Thyroid gland (tissue), 4 donors: ENCODE measurements around the gene SNX14. TPM values are rescaled to one million over a fixed set of nuclear protein-coding genes. Genes with fewer than 3 reads are reported as not detected.

Source experiments
- DNase-seq, 2 donors: peaks; one replicate each; pipeline ENCODE4 v3.0.0-alpha.2; 2019
- H3K27ac ChIP-seq, 3 donors: fragments of 200-600 bp; sonication (generic); 1 replicate in 2 of 3; 2 replicates in 1 of 3; pipeline ENCODE4 v1.5.1; 2016 to 2019; ENCODE audit warnings: mild to moderate bottlenecking in 1 of 3, moderate library complexity in 1 of 3
- H3K27me3 ChIP-seq: fragments of 200-600 bp; sonication (generic); one replicate; pipeline ENCODE4 v1.5.1; 2019
- H3K36me3 ChIP-seq, 2 donors: fragments of 200-600 bp; sonication (generic); one replicate each; pipeline ENCODE4 v1.5.1; 2016 to 2019
- H3K4me1 ChIP-seq, 2 donors: fragments of 200-600 bp; sonication (generic); one replicate each; pipeline ENCODE4 v1.5.1; 2017 to 2019
- H3K4me3 ChIP-seq, 3 donors: fragments of 200-600 bp; sonication (generic); replicated peaks in 1 of 3; 1 replicate in 2 of 3; 2 replicates in 1 of 3; pipeline ENCODE4 v1.5.1; 2016; ENCODE audit warnings: mild to moderate bottlenecking in 1 of 3
- H3K9me3 ChIP-seq: fragments of 200-600 bp; sonication (generic); one replicate; pipeline ENCODE4 v1.5.1; 2017
- CTCF ChIP-seq, 6 experiments: fragments of 200-600 bp in 3 of 6; fragments of 450-650 bp in 3 of 6; sonication (generic) in 3 of 6; IDR thresholded peaks; one replicate each; pipeline ENCODE4 v1.5.1; 2016 to 2019; ENCODE audit warnings: antibody characterized with exemption in 6 of 6, mild to moderate bottlenecking in 2 of 6, inconsistent platforms in 1 of 6, moderate library complexity in 1 of 6
- POLR2A ChIP-seq, 2 donors: fragments of 450-650 bp; IDR thresholded peaks; one replicate each; pipeline ENCODE4 v1.6.1; 2017; ENCODE audit warnings: antibody characterized with exemption in 2 of 2, mild to moderate bottlenecking in 2 of 2, moderate library complexity in 1 of 2
- WGBS, 2 donors: methylation state at CpG; one replicate each; pipeline ENCODE4 v1.1.5; 2017; 5-methylcytosine and 5-hydroxymethylcytosine counted together
- intact Hi-C: fragments of 100-400 bp; cut with DNase I; formaldehyde crosslinking; loops from one replicate; pipeline ENCODE4 v1.15.1; 2023
- total RNA-seq, 4 donors: library from RNA; depleted of rRNA; stranded (reverse); fragments of >200 nt; gene quantifications; one replicate each; pipeline ENCODE4 v1.2.3, GENCODE V29; 2016

SNX14 gene
- total RNA-seq, 4 donors from 2014 or later: 94.9 to 160 (median 124) TPM

DNA sequence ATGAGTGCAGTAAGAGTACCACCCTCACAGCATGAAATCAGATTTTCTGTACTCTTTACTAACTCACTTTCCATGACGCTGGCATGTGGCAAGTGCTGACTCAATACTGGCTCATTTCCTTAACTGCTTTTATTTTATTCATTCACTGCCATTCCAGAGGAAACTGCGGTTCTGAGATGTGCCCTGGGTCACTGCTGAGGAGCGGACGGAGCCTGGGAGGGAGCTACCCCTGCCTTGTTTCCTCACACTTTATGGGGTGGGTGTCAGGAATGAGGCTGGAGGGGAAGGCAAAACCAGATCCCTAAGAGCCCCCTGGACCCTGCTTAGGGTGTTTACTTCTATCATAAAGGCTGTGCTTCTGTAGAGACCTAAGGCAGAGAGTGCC, 129.4 kb downstream of the SNX14 start:
- 67 to 75% methylated on average over 4 of the region's 4 CpGs for WGBS, 2 donors
- Histone ChIP-seq H3K4me3 (no peak overlapping the region), H3K36me3 (peaks cover 0 to 6% of the 10 kb centered on the region in 2 donors), H3K4me1 (peaks cover 65 to 70% of the 10 kb centered on the region in 2 donors), H3K9me3 (no peaks in the 10 kb centered on the region), H3K27ac (peak overlapping the region; percentile 38 to 89 (median 87)), H3K27me3 (no peaks in the 10 kb centered on the region)
- intact Hi-C loops: no loop called here
- no peak for DNase-seq
- TF ChIP-seq POLR2A (IDR thresholded peaks at IDR 0.05): no peak
- no peak for TF ChIP-seq CTCF (IDR thresholded peaks at IDR 0.05)

GRCh38 chr6:85463621-85464259, 129.9 kb downstream of the SNX14 start:
- intact Hi-C loops: no loop called here
- H3K9me3 ChIP-seq: no peaks in the 10 kb centered on the region
- no peak overlapping the region for H3K4me3 ChIP-seq
- H3K27ac ChIP-seq: peak overlapping the region; percentile 76 to 89 (median 87)
- peaks cover 70 to 75% of the 10 kb centered on the region in 2 donors for H3K4me1 ChIP-seq
- WGBS, 2 donors: 40 to 44% methylated on average over 4 of the region's 4 CpGs
- no peaks in the 10 kb centered on the region for H3K27me3 ChIP-seq
- DNase-seq: peak; percentile 37 to 45
- peaks cover 0 to 6% of the 10 kb centered on the region in 2 donors for H3K36me3 ChIP-seq
- TF ChIP-seq CTCF (IDR thresholded peaks at IDR 0.05) (no peak), POLR2A (IDR thresholded peaks at IDR 0.05) (no peak)

- H3K4me1 ChIP-seq: peaks cover 81 to 85% of the 10 kb centered on the region in 2 donors
- no peak overlapping the region for H3K4me3 ChIP-seq
- intact Hi-C loops: no loop called here
- peak overlapping the region; percentile 76 to 89 (median 87) for H3K27ac ChIP-seq
- peaks cover 0 to 6% of the 10 kb centered on the region in 2 donors for H3K36me3 ChIP-seq
- peak; percentile 53 to 58 for DNase-seq
- H3K27me3 ChIP-seq: no peaks in the 10 kb centered on the region
- H3K9me3 ChIP-seq: no peaks in the 10 kb centered on the region
- TF ChIP-seq POLR2A (IDR thresholded peaks at IDR 0.05) (no peak), CTCF (IDR thresholded peaks at IDR 0.05) (no peak)
- 30 to 33% methylated on average over 2 of the region's 2 CpGs for WGBS, 2 donors
Measured at GRCh38 chr6:85462673-85463072, 131.0 kb downstream of the SNX14 start.

DNA sequence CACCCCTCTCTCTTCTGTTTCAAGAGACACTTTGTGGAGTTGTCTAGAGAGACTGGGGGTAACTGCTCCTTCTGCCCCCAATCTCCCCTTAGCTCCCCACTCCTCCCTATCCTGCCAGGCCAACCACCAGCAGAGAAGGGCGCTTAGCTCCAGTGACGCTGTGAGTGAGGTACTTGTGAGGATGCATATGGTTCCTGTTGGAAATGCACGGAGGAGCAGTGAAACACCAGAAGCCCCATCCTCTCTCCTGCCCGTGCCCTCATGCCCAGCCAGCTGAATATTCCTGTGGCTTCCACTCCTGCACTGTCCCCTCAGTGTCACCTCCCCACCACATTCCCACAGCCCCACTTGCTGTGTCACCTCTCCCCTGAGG, 131.9 kb downstream of the SNX14 start:
- DNase-seq: no peak
- TF ChIP-seq POLR2A (IDR thresholded peaks at IDR 0.05): no peak
- no peak for TF ChIP-seq CTCF (IDR thresholded peaks at IDR 0.05)
- no peak overlapping the region for H3K4me3 ChIP-seq
- no peaks in the 10 kb centered on the region for H3K9me3 ChIP-seq
- WGBS, 2 donors: 81 to 84% methylated on average over 4 of the region's 4 CpGs
- no peaks in the 10 kb centered on the region for H3K36me3 ChIP-seq
- no peaks in the 10 kb centered on the region for H3K27me3 ChIP-seq
- peaks cover 83 to 94% of the 10 kb centered on the region in 2 donors for H3K4me1 ChIP-seq
- peak overlapping the region; percentile 76 to 89 (median 87) for H3K27ac ChIP-seq
- intact Hi-C loops: no loop called here

- Histone ChIP-seq H3K27ac (peak overlapping the region; percentile 76 to 89 (median 87)), H3K4me3 (no peak overlapping the region), H3K4me1 (peaks cover 82 to 98% of the 10 kb centered on the region in 2 donors), H3K36me3 (no peaks in the 10 kb centered on the region), H3K9me3 (no peaks in the 10 kb centered on the region), H3K27me3 (no peaks in the 10 kb centered on the region)
- WGBS, 2 donors: 61 to 73% methylated on average over 4 of the region's 4 CpGs
- intact Hi-C loops: no loop called here
- TF ChIP-seq CTCF (IDR thresholded peaks at IDR 0.05) (no peak), POLR2A (IDR thresholded peaks at IDR 0.05) (peak in 1 of 2 donors; percentile 37)
- peak in 1 of 2 donors; percentile 27 for DNase-seq
Measured at GRCh38 chr6:85460921-85461797, 132.5 kb downstream of the SNX14 start.
